Mesodermal cell (in vitro differentiated cells): ENCODE measurements around the gene MECP2.

Experiments
- H3K27ac ChIP-seq: 2 replicates; pipeline ENCODE4 v1.7.0; 2013; ENCODE audit warnings: mild to moderate bottlenecking, low read depth, low read length, moderate library complexity; ENCODE audit not compliant: severe bottlenecking
- H3K36me3 ChIP-seq: 2 replicates; pipeline ENCODE4 v1.7.1; 2013; ENCODE audit warnings: mild to moderate bottlenecking, low read length, moderate library complexity; ENCODE audit not compliant: control insufficient read depth, insufficient read depth
- H3K4me1 ChIP-seq: one replicate; pipeline ENCODE4 v1.7.1; 2013; ENCODE audit warnings: mild to moderate bottlenecking, low read length; ENCODE audit not compliant: insufficient read depth, control insufficient read depth, poor library complexity, severe bottlenecking
- H3K4me3 ChIP-seq: 2 replicates; pipeline ENCODE4 v1.7.0; 2013; ENCODE audit warnings: low read length, control low read depth, mild to moderate bottlenecking; ENCODE audit not compliant: insufficient read depth, poor library complexity, severe bottlenecking; ENCODE audit errors: extremely low read depth
- H3K9me3 ChIP-seq: 2 replicates; pipeline ENCODE4 v1.7.1; 2013; ENCODE audit warnings: mild to moderate bottlenecking, low read length, moderate library complexity; ENCODE audit not compliant: control insufficient read depth
- whole genome bisulfite sequencing, 2 experiments: methylation state at CpG; one replicate each; pipeline ENCODE4 v1.1.5; 2013; ENCODE audit warnings: missing lambda C conversion rate in 2 of 2; ENCODE audit not compliant: insufficient coverage in 2 of 2; 5-methylcytosine and 5-hydroxymethylcytosine counted together

MECP2 gene

GRCh38 chrX:154115071-154115470 is 17.6 kb upstream of the MECP2 start:
- no peak overlapping the region for H3K27ac ChIP-seq
- no peaks in the 10 kb centered on the region for H3K9me3 ChIP-seq
- WGBS, 2 experiments = 88 to 94% methylated on average over 6 of the region's 10 CpGs
- H3K4me1 ChIP-seq = no peaks in the 10 kb centered on the region
- no peak overlapping the region for H3K4me3 ChIP-seq
- H3K36me3 ChIP-seq = no peaks in the 10 kb centered on the region

- 100% methylated on average over 2 to 4 of the region's 5 CpGs for WGBS, 2 experiments
- H3K9me3 ChIP-seq = no peaks in the 10 kb centered on the region
These were observed 17.1 kb upstream of the MECP2 start for GRCh38 chrX:154114652-154115051.

DNA sequence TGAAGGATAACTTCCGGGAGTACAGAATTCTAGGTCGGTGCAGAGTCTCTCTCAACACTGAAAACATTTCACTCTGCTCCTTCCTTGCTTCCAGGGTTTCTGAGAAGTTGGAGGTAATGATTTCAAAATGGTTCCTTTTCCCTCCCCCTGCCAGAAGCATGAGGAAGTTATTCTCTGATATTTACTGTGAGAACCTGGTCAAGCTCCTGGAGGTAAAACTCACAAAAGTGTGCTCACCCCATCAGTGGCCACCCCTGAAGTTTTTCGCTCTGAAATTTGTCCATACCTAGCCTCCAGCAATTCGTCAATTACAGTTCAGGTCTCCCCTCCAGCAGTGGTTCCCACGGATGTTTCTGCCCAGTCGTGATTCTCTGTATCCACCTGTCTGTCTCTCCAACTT is 16.2 kb upstream of the MECP2 start:
- Histone ChIP-seq H3K27ac (no peak overlapping the region), H3K4me1 (no peaks in the 10 kb centered on the region), H3K9me3 (no peaks in the 10 kb centered on the region), H3K36me3 (no peaks in the 10 kb centered on the region), H3K4me3 (no peak overlapping the region)
- no CpG with 5 or more reads among the region's 6 CpGs for WGBS, 2 experiments

More at GRCh38 chrX:154114652-154115051, 17.1 kb upstream of the MECP2 start:
- no peaks in the 10 kb centered on the region for H3K36me3 ChIP-seq
- no peaks in the 10 kb centered on the region for H3K4me1 ChIP-seq
- no peak overlapping the region for H3K27ac ChIP-seq
- H3K4me3 ChIP-seq = no peak overlapping the region

DNA sequence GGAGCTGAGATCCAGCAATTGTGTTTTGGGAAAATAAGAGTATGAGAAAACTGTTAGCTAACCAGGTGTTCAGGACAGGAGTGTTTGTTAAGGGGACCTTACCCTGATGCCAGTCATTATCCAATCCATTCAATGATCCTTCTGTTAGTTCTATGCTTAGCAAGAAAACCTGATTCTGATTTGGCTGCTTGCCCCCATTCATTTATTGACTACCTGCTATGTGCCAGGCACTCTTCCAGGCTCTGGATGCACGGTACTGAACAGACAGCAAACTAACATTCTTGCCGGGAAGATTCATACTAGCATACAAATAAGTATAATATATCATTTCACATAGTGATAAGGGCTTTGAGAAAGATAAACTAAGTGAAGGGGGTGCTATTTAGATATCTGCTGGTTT is 1.0 kb upstream of the MECP2 start:
- H3K4me3 ChIP-seq = no peak overlapping the region

GRCh38 chrX:154097003-154097588 is 421 bp downstream of the MECP2 start:
- 1 to 3% methylated on average over 8 to 29 of the region's 80 CpGs for WGBS, 2 experiments
- Histone ChIP-seq H3K9me3 (no peaks in the 10 kb centered on the region), H3K4me1 (peaks cover 17% of the 10 kb centered on the region), H3K4me3 (peak overlapping the region; percentile 53), H3K27ac (peak overlapping the region; percentile 74), H3K36me3 (peaks cover 2% of the 10 kb centered on the region)

More for the DNA sequence above, 1.0 kb upstream of the MECP2 start:
- no peaks in the 10 kb centered on the region for H3K9me3 ChIP-seq
- no peak overlapping the region for H3K27ac ChIP-seq
- peaks cover 17% of the 10 kb centered on the region for H3K4me1 ChIP-seq
- WGBS, 2 experiments = no CpG with 5 or more reads among the region's 2 CpGs
- no peaks in the 10 kb centered on the region for H3K36me3 ChIP-seq

GRCh38 chrX:154096140-154097002 is 1.1 kb downstream of the MECP2 start:
- H3K4me1 ChIP-seq = peaks cover 19% of the 10 kb centered on the region
- peak overlapping the region; percentile 53 for H3K4me3 ChIP-seq
- H3K9me3 ChIP-seq = no peaks in the 10 kb centered on the region
- WGBS, 2 experiments = 60 to 81% methylated on average over 2 to 6 of the region's 31 CpGs
- peaks cover 7% of the 10 kb centered on the region for H3K36me3 ChIP-seq
- no peak overlapping the region for H3K27ac ChIP-seq

GRCh38 chrX:154094833-154095232 is 2.7 kb downstream of the MECP2 start:
- peaks cover 14% of the 10 kb centered on the region for H3K36me3 ChIP-seq
- no peaks in the 10 kb centered on the region for H3K9me3 ChIP-seq
- WGBS, 2 experiments = 40% methylated on average over 1 of the region's 6 CpGs; no CpG with 5 or more reads in 1 of the 2 experiments
- H3K27ac ChIP-seq = no peak overlapping the region
- H3K4me1 ChIP-seq = peaks cover 20% of the 10 kb centered on the region
- H3K4me3 ChIP-seq = no peak overlapping the region

GRCh38 chrX:154093965-154094364 is 3.6 kb downstream of the MECP2 start:
- no peaks in the 10 kb centered on the region for H3K9me3 ChIP-seq
- H3K36me3 ChIP-seq = peaks cover 17% of the 10 kb centered on the region
- H3K4me1 ChIP-seq = peaks cover 20% of the 10 kb centered on the region
- no peak overlapping the region for H3K4me3 ChIP-seq
- no peak overlapping the region for H3K27ac ChIP-seq
- 80% methylated on average over 1 of the region's 5 CpGs; no CpG with 5 or more reads in 1 of the 2 experiments for WGBS, 2 experiments

DNA sequence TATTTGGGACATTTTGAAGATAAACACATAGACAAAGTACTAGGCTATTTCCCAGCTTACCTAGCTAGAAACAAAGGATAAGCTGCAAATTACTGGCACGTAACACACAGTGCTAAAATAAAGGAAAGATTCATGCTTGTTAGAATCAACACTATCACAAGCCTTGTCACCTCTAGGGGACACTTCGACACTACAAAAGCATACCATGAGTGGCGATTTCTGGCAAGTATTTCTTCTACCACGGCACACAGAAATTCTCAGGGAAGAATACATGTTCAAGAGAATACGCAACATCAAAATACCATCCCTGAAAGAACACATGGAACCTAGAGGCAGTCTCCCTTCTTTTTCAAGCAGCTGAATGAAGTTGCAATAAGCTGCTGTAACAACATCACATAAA is 5.1 kb downstream of the MECP2 start:
- Histone ChIP-seq H3K9me3 (no peaks in the 10 kb centered on the region), H3K4me1 (peaks cover 17% of the 10 kb centered on the region), H3K4me3 (no peak overlapping the region), H3K27ac (no peak overlapping the region), H3K36me3 (peaks cover 28% of the 10 kb centered on the region)
- WGBS, 2 experiments = 40 to 100% methylated on average over 1 of the region's 5 CpGs

DNA sequence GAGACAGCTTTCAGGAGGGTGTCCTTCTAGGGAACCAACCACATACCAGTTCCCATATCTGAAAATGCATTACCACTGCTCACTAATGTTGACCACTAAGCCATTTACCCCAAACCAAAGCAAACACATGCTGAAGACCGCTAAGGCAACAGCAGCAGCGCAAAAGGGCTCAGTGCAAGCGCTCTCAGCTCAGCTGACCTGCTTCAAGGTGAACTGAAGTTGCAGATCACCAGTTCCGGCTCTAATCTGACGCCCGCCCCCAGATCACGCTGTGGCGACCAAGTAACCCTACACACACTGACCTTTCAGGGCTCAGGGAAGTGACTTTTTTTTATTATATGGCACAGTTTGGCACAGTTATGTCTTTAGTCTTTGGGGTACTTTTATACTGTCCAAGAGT is 5.8 kb downstream of the MECP2 start:
- Histone ChIP-seq H3K4me3 (no peak overlapping the region), H3K4me1 (peaks cover 17% of the 10 kb centered on the region), H3K36me3 (peaks cover 28% of the 10 kb centered on the region), H3K27ac (no peak overlapping the region), H3K9me3 (no peaks in the 10 kb centered on the region)
- 89 to 100% methylated on average over 3 of the region's 8 CpGs for WGBS, 2 experiments

- H3K9me3 ChIP-seq = no peaks in the 10 kb centered on the region
- peaks cover 30% of the 10 kb centered on the region for H3K36me3 ChIP-seq
- H3K4me1 ChIP-seq = peaks cover 17% of the 10 kb centered on the region
- no CpG with 5 or more reads among the region's 4 CpGs for WGBS, 2 experiments
- no peak overlapping the region for H3K4me3 ChIP-seq
- peak overlapping the region; percentile 23 for H3K27ac ChIP-seq
These were observed 6.8 kb downstream of the MECP2 start for GRCh38 chrX:154090731-154091130.
